ENCODE results near the gene FBXO36. TPM values are rescaled to one million over a fixed set of nuclear protein-coding genes. Genes with fewer than 3 reads are reported as not detected.

FBXO36 gene
- total and polyA plus RNA-seq, 2 of the 13 experiments (the other 11 are each of a cell fraction or from before 2014, with no cell fraction given): 2.8 TPM

- H2AFZ ChIP-seq (ENCODE audit: low read length): no peak overlapping the region
- DNase-seq (ENCODE audit: low spot score) (no peak), FAIRE-seq (no peak), ATAC-seq (no peak)
- WGBS (ENCODE audit: low lambda C conversion rate): 92% methylated on average over 3 of the region's 3 CpGs
- no peaks in the 10 kb centered on the region for H3K4me1 ChIP-seq (ENCODE audit: insufficient read depth, low read length)
- no TSS peak for BruUV-seq (replicated peaks)
- no peaks in the 10 kb centered on the region for H3K79me2 ChIP-seq (ENCODE audit: insufficient read depth, low read length)
- in situ Hi-C loops (cut with HindIII; ENCODE audit: extremely low pct_ligation_motif_present, low pct_unique_long_range_greater_than_20kb) (no loop called here), intact Hi-C loops (cut with micrococcal nuclease; ENCODE audit: unreplicated experiment) (no loop called here)
- H4K20me1 ChIP-seq (ENCODE audit: insufficient read depth, low read length): no peaks in the 10 kb centered on the region
- H3K27ac ChIP-seq (ENCODE audit: extremely low read length, insufficient read depth, low read length): no peak overlapping the region
- TF ChIP-seq U2AF1 (optimal IDR thresholded peaks at IDR 0.05; ENCODE audit: low read depth, low read length) (no peak), SRSF1 (optimal IDR thresholded peaks at IDR 0.05; ENCODE audit: low read depth, low read length) (no peak), FOXO4 (CRISPR knock-in tag; conservative IDR thresholded peaks at IDR 0.05) (no peak), RARG (CRISPR knock-in tag; IDR thresholded peaks at IDR 0.05; ENCODE audit: low read depth) (no peak), ZUFSP (CRISPR knock-in tag; IDR thresholded peaks at IDR 0.05; ENCODE audit: borderline replicate concordance) (no peak)
- no peaks in the 10 kb centered on the region for H3K36me3 ChIP-seq (replicated peaks in 1 of 2; ENCODE audit: control insufficient read depth in 1 of 2, insufficient read depth in 2 of 2, low read length in 2 of 2)
- no peak overlapping the region for H3K4me2 ChIP-seq (ENCODE audit: low read depth, low read length)
- CTCF ChIA-PET (ENCODE audit: low intra/inter-chr PET ratio, low total read pairs): no interaction called here
- no peaks in the 10 kb centered on the region for H3K27me3 ChIP-seq (ENCODE audit: control insufficient read depth in 1 of 2, insufficient read depth in 2 of 2, low read length in 2 of 2)
- H3K9ac ChIP-seq (ENCODE audit: insufficient read depth, low read depth, low read length): no peak overlapping the region
- POLR2A ChIA-PET: no interaction called here
- no peak overlapping the region for H3K4me3 ChIP-seq (replicated peaks in 1 of 3; ENCODE audit: insufficient read depth in 1 of 3, low read depth in 2 of 3, low read length in 3 of 3)
- no peaks in the 10 kb centered on the region for H3K9me3 ChIP-seq (ENCODE audit: low read length)
These were observed 75.3 kb downstream of the FBXO36 start for GRCh38 chr2:229997565-229997964.

Data from HepG2 (cell line).